Gastrocnemius medialis (tissue), 4 donors: Measurements from ENCODE around the gene ITGAD. TPM values are rescaled to one million over a fixed set of nuclear protein-coding genes. Genes with fewer than 3 reads are reported as not detected.

Experiments used
- ATAC-seq, 2 donors: fragments of 150-250 bp; one replicate each; pipeline ENCODE4 v1.9.1; 2016
- DNase-seq, 2 donors: peaks; one replicate each; pipeline ENCODE4 v3.0.0-alpha.2; 2019
- H3K27ac ChIP-seq, 4 donors: fragments of 200-600 bp; sonication (generic); 1 replicate in 1 of 4; 2 replicates in 3 of 4; pipeline ENCODE4 v1.5.1; 2016 to 2018; ENCODE audit warnings: mild to moderate bottlenecking in 2 of 4, moderate library complexity in 1 of 4
- H3K27me3 ChIP-seq, 3 donors: fragments of 200-600 bp; sonication (generic) in 2 of 3; 1 replicate in 1 of 3; 2 replicates in 2 of 3; pipeline versions ENCODE4 v1.5.1 to v1.6.0; 2016 to 2019; ENCODE audit warnings: mild to moderate bottlenecking in 1 of 3, moderate library complexity in 1 of 3
- H3K36me3 ChIP-seq, 2 donors: fragments of 200-600 bp; sonication (generic) in 1 of 2; one replicate each; pipeline ENCODE4 v1.5.1; 2017 to 2018
- H3K4me1 ChIP-seq, 2 donors: fragments of 200-600 bp; sonication (generic) in 1 of 2; one replicate each; pipeline ENCODE4 v1.5.1; 2016 to 2017; ENCODE audit warnings: mild to moderate bottlenecking in 2 of 2
- H3K4me3 ChIP-seq, 4 donors: fragments of 200-600 bp; sonication (generic) in 3 of 4; 1 replicate in 1 of 4; 2 replicates in 3 of 4; pipeline ENCODE4 v1.5.1; 2016 to 2019; ENCODE audit warnings: mild to moderate bottlenecking in 2 of 4
- H3K9me3 ChIP-seq, 3 donors: fragments of 200-600 bp; sonication (generic) in 2 of 3; 1 replicate in 1 of 3; 2 replicates in 2 of 3; pipeline ENCODE4 v1.5.1; 2016 to 2019
- CTCF ChIP-seq, 5 experiments: fragments of 450-650 bp in 3 of 5; fragments of 200-600 bp in 2 of 5; sonication (generic) in 2 of 5; IDR thresholded peaks in 4 of 5; conservative IDR thresholded peaks in 1 of 5; 1 replicate in 4 of 5; 2 replicates in 1 of 5; pipeline ENCODE4 v1.5.1; 2016 to 2019; ENCODE audit warnings: antibody characterized with exemption in 5 of 5, mild to moderate bottlenecking in 3 of 5, moderate library complexity in 3 of 5
- POLR2A ChIP-seq, 2 donors: fragments of 450-650 bp; IDR thresholded peaks; one replicate each; pipeline ENCODE4 v1.6.1; 2017; ENCODE audit warnings: antibody characterized with exemption in 2 of 2, mild to moderate bottlenecking in 2 of 2, moderate library complexity in 2 of 2
- in situ Hi-C, 4 donors: fragments of 200-750 bp; cut with MboI; loops; one replicate each; pipeline versions ENCODE4 v1.15.0 to v1.8.0; 2017; ENCODE audit warnings: low sequenced_read_pairs in 4 of 4
- intact Hi-C: fragments of 100-400 bp; cut with DNase I; formaldehyde crosslinking; loops from one replicate; pipeline ENCODE4 v1.15.1; 2023; ENCODE audit warnings: low total_unique reads
- total RNA-seq, 4 donors: library from RNA; depleted of rRNA; stranded (reverse); fragments of >200 nt; gene quantifications; one replicate each; pipeline versions ENCODE4 v1.1.0 to v1.2.3, GENCODE V29; 2016

Gene ITGAD
- total RNA-seq: not detected

- ATAC-seq (no peak), DNase-seq (no peak)
- Histone ChIP-seq H3K4me1 (no peaks in the 10 kb centered on the region), H3K9me3 (no peaks in the 10 kb centered on the region), H3K27me3 (no peaks in the 10 kb centered on the region), H3K4me3 (no peak within 1 kb of the TSS), H3K36me3 (no peaks in the 10 kb centered on the region), H3K27ac (no peak within 1 kb of the TSS)
- in situ Hi-C loops: no loop called here
- intact Hi-C loops: no loop called here
- TF ChIP-seq POLR2A (IDR thresholded peaks at IDR 0.05): no peak
- TF ChIP-seq CTCF (IDR thresholded peaks at IDR 0.05 in 4 of 5, conservative IDR thresholded peaks at IDR 0.05 in 1 of 5): no peak
Observed at GRCh38 chr16:31393056-31393455, at the start of gene ITGAD. ITGAD (plus strand) TSS chr16:31393335; CDS start chr16:31393361, 26 bp downstream.

GRCh38 chr16:31344712-31345111 is 48.4 kb upstream of the ITGAD start:
- no peak overlapping the region for H3K4me3 ChIP-seq
- no peak for TF ChIP-seq CTCF (IDR thresholded peaks at IDR 0.05 in 4 of 5, conservative IDR thresholded peaks at IDR 0.05 in 1 of 5)
- TF ChIP-seq POLR2A (IDR thresholded peaks at IDR 0.05): no peak
- no peak overlapping the region for H3K27ac ChIP-seq
- ATAC-seq: no peak
- no peak for DNase-seq
- no peaks in the 10 kb centered on the region for H3K9me3 ChIP-seq
- H3K27me3 ChIP-seq: no peaks in the 10 kb centered on the region
- H3K36me3 ChIP-seq: no peaks in the 10 kb centered on the region
- intact Hi-C loops (no loop called here), in situ Hi-C loops (no loop called here)
- no peaks in the 10 kb centered on the region for H3K4me1 ChIP-seq

- H3K36me3 ChIP-seq: no peaks in the 10 kb centered on the region
- TF ChIP-seq CTCF (IDR thresholded peaks at IDR 0.05 in 4 of 5, conservative IDR thresholded peaks at IDR 0.05 in 1 of 5): no peak
- TF ChIP-seq POLR2A (IDR thresholded peaks at IDR 0.05): no peak
- intact Hi-C loops: no loop called here
- no peaks in the 10 kb centered on the region for H3K4me1 ChIP-seq
- DNase-seq (no peak), ATAC-seq (no peak)
- no peak overlapping the region for H3K4me3 ChIP-seq
- no peak overlapping the region for H3K27ac ChIP-seq
- H3K27me3 ChIP-seq: no peaks in the 10 kb centered on the region
- H3K9me3 ChIP-seq: no peaks in the 10 kb centered on the region
- in situ Hi-C loops: no loop called here
Observed at GRCh38 chr16:31347445-31347844, 45.7 kb upstream of the ITGAD start.

GRCh38 chr16:31348579-31348978 is 44.6 kb upstream of the ITGAD start:
- Histone ChIP-seq H3K4me1 (no peaks in the 10 kb centered on the region), H3K27me3 (no peaks in the 10 kb centered on the region), H3K36me3 (no peaks in the 10 kb centered on the region), H3K9me3 (no peaks in the 10 kb centered on the region), H3K27ac (no peak overlapping the region), H3K4me3 (no peak overlapping the region)
- in situ Hi-C loops (no loop called here), intact Hi-C loops (no loop called here)
- DNase-seq: no peak
- TF ChIP-seq POLR2A (IDR thresholded peaks at IDR 0.05) (no peak), CTCF (IDR thresholded peaks at IDR 0.05 in 4 of 5, conservative IDR thresholded peaks at IDR 0.05 in 1 of 5) (no peak)
- no peak for ATAC-seq

GRCh38 chr16:31350275-31351005 is 42.7 kb upstream of the ITGAD start:
- no peak for ATAC-seq
- in situ Hi-C loops: no loop called here
- Histone ChIP-seq H3K36me3 (no peaks in the 10 kb centered on the region), H3K4me1 (no peaks in the 10 kb centered on the region), H3K9me3 (no peaks in the 10 kb centered on the region), H3K4me3 (no peak overlapping the region), H3K27me3 (no peaks in the 10 kb centered on the region), H3K27ac (no peak overlapping the region)
- DNase-seq: no peak
- intact Hi-C loops: no loop called here
- no peak for TF ChIP-seq CTCF (IDR thresholded peaks at IDR 0.05 in 4 of 5, conservative IDR thresholded peaks at IDR 0.05 in 1 of 5)
- TF ChIP-seq POLR2A (IDR thresholded peaks at IDR 0.05): peak in 1 of 2 donors; percentile 12
